Fibroblast of lung (primary cell): ENCODE results near the gene TNFSF15. TPM values are rescaled to one million over a fixed set of nuclear protein-coding genes. Genes with fewer than 3 reads are reported as not detected.

Experiments used
- DNase-seq, 2 donors: peaks; one replicate each; pipeline versions ENCODE4 v3.0.0 to v3.0.0-alpha.2; 2010; ENCODE audit warnings: low read depth in 2 of 2
- H2AFZ ChIP-seq: 2 replicates; pipeline ENCODE4 v1.5.1; 2012; ENCODE audit warnings: low read length, control low read depth, inconsistent platforms
- H3K27ac ChIP-seq: 2 replicates; pipeline ENCODE4 v1.5.1; 2011; ENCODE audit warnings: low read length, control low read depth; ENCODE audit not compliant: insufficient read depth
- H3K27me3 ChIP-seq: 2 replicates; pipeline ENCODE4 v1.5.1; 2011; ENCODE audit warnings: mild to moderate bottlenecking, low read length; ENCODE audit not compliant: control insufficient read depth, insufficient read depth
- H3K36me3 ChIP-seq: 2 replicates; pipeline ENCODE4 v1.5.1; 2011; ENCODE audit warnings: low read length; ENCODE audit not compliant: control insufficient read depth, insufficient read depth
- H3K4me1 ChIP-seq: 2 replicates; pipeline ENCODE4 v1.5.1; 2011; ENCODE audit warnings: low read length; ENCODE audit not compliant: control insufficient read depth, insufficient read depth; ENCODE audit errors: extremely low read depth
- H3K4me2 ChIP-seq: 2 replicates; pipeline ENCODE4 v1.5.1; 2011; ENCODE audit warnings: low read length, control low read depth; ENCODE audit not compliant: insufficient read depth; ENCODE audit errors: extremely low read depth
- H3K4me3 ChIP-seq, 4 experiments: fragments of 200-600 bp in 1 of 4; sonication (generic) in 1 of 4; replicated peaks in 1 of 4; 2 replicates each; pipeline ENCODE4 v1.5.1; 2011 to 2016; ENCODE audit warnings: low read length in 4 of 4, low read depth in 3 of 4, mild to moderate bottlenecking in 3 of 4, control low read depth in 2 of 4, inconsistent platforms in 1 of 4, mixed read lengths in 1 of 4; ENCODE audit not compliant: insufficient read depth in 1 of 4; ENCODE audit errors: control extremely low read depth in 1 of 4
- H3K79me2 ChIP-seq: 2 replicates; pipeline ENCODE4 v1.5.1; 2012; ENCODE audit warnings: mild to moderate bottlenecking, low read length, inconsistent platforms; ENCODE audit not compliant: control insufficient read depth, insufficient read depth
- H3K9ac ChIP-seq: 2 replicates; pipeline ENCODE4 v1.5.1; 2011; ENCODE audit warnings: mild to moderate bottlenecking, low read length, control low read depth; ENCODE audit not compliant: insufficient read depth
- H3K9me3 ChIP-seq: 2 replicates; pipeline ENCODE4 v1.5.1; 2012; ENCODE audit warnings: low read depth, low read length; ENCODE audit not compliant: control insufficient read depth, insufficient read depth
- H4K20me1 ChIP-seq: 2 replicates; pipeline ENCODE4 v1.5.1; 2011; ENCODE audit warnings: low read length; ENCODE audit not compliant: control insufficient read depth, insufficient read depth; ENCODE audit errors: extremely low read depth
- CTCF ChIP-seq, 2 donors: IDR thresholded peaks in 1 of 2; conservative IDR thresholded peaks in 1 of 2; 1 replicate in 1 of 2; 2 replicates in 1 of 2; pipeline ENCODE4 v1.5.1; 2011 to 2012; ENCODE audit warnings: low read length in 2 of 2, control low read depth in 1 of 2, inconsistent platforms in 1 of 2, low read depth in 1 of 2, mild to moderate bottlenecking in 1 of 2
- EZH2 ChIP-seq: IDR thresholded peaks from 2 replicates; pipeline ENCODE4 v1.5.1; 2012; ENCODE audit warnings: low read length, control low read depth, mild to moderate bottlenecking; ENCODE audit errors: missing control alignments
- polyA plus RNA-seq, 2 donors: library from polyadenylated mRNA; depleted of rRNA in 1 of 2; stranded (reverse) in 1 of 2; unstranded in 1 of 2; fragments of >200 nt; gene quantifications; 2 replicates each; pipeline ENCODE4 v1.2.1, GENCODE V29; 2011 to 2012; ENCODE audit warnings: missing spikeins in 1 of 2
- total RNA-seq: library from RNA; depleted of rRNA; stranded (reverse); fragments of >200 nt; gene quantifications from 2 replicates; pipeline ENCODE4 v1.2.1, GENCODE V29; 2014

The TNFSF15 gene
- total and polyA plus RNA-seq, 2 donors (not counting 1 experiment from before 2014, with no cell fraction given): 0.33 to 0.76 TPM

- Histone ChIP-seq H3K4me3 (no peak overlapping the region), H3K9ac (no peak overlapping the region), H3K4me1 (peaks cover 17% of the 10 kb centered on the region), H4K20me1 (no peaks in the 10 kb centered on the region), H3K27me3 (no peaks in the 10 kb centered on the region), H3K9me3 (no peaks in the 10 kb centered on the region), H2AFZ (no peak overlapping the region), H3K36me3 (no peaks in the 10 kb centered on the region), H3K4me2 (no peak overlapping the region), H3K79me2 (no peaks in the 10 kb centered on the region), H3K27ac (no peak overlapping the region)
- no peak for TF ChIP-seq CTCF (conservative IDR thresholded peaks at IDR 0.05 in 1 of 2, IDR thresholded peaks at IDR 0.05 in 1 of 2; ENCODE audit: low read depth in 1 of 2, low read length in 2 of 2)
- no peak for TF ChIP-seq EZH2
- no peak for DNase-seq
These were observed 47.4 kb upstream of the TNFSF15 start for GRCh38 chr9:114853071-114853855.

- Histone ChIP-seq H3K4me3 (no peak overlapping the region), H2AFZ (no peak overlapping the region), H3K9ac (no peak overlapping the region), H3K79me2 (no peaks in the 10 kb centered on the region), H3K36me3 (no peaks in the 10 kb centered on the region), H3K27me3 (no peaks in the 10 kb centered on the region), H3K27ac (no peak overlapping the region), H4K20me1 (no peaks in the 10 kb centered on the region), H3K4me2 (peak overlapping the region; percentile 40), H3K4me1 (peaks cover 17% of the 10 kb centered on the region), H3K9me3 (no peaks in the 10 kb centered on the region)
- DNase-seq: peak; percentile 74 to 94
- TF ChIP-seq EZH2 (no peak), CTCF (conservative IDR thresholded peaks at IDR 0.05 in 1 of 2, IDR thresholded peaks at IDR 0.05 in 1 of 2; ENCODE audit: low read depth in 1 of 2, low read length in 2 of 2) (no peak)
These were observed 46.3 kb upstream of the TNFSF15 start for GRCh38 chr9:114852050-114852594.

GRCh38 chr9:114851306-114851705 is 45.5 kb upstream of the TNFSF15 start:
- no peak overlapping the region for H3K27ac ChIP-seq
- H3K9ac ChIP-seq: no peak overlapping the region
- DNase-seq: no peak
- no peak overlapping the region for H3K4me2 ChIP-seq
- H3K79me2 ChIP-seq: no peaks in the 10 kb centered on the region
- no peak overlapping the region for H2AFZ ChIP-seq
- no peak for TF ChIP-seq EZH2
- no peak for TF ChIP-seq CTCF (conservative IDR thresholded peaks at IDR 0.05 in 1 of 2, IDR thresholded peaks at IDR 0.05 in 1 of 2; ENCODE audit: low read depth in 1 of 2, low read length in 2 of 2)
- H4K20me1 ChIP-seq: no peaks in the 10 kb centered on the region
- no peaks in the 10 kb centered on the region for H3K27me3 ChIP-seq
- H3K4me1 ChIP-seq: peaks cover 14% of the 10 kb centered on the region
- no peaks in the 10 kb centered on the region for H3K36me3 ChIP-seq
- H3K9me3 ChIP-seq: no peaks in the 10 kb centered on the region
- no peak overlapping the region for H3K4me3 ChIP-seq
